Posterior vena cava (tissue), 2 donors: ENCODE data around the gene HAUS1. TPM values are rescaled to one million over a fixed set of nuclear protein-coding genes. Genes with fewer than 3 reads are reported as not detected.
A peak's percentile ranks its signal among the peaks of the same experiment; 100 is the strongest.

Experiments
- DNase-seq: peaks from one replicate; pipeline ENCODE4 v3.0.0-alpha.2; 2020; ENCODE audit warnings: low spot score
- intact Hi-C, 2 donors: fragments of 100-400 bp; cut with DNase I; formaldehyde crosslinking; loops; one replicate each; pipeline versions ENCODE4 v1.14.1 to v1.14.2; 2022 to 2023
- long read RNA-seq, 2 donors: library from polyadenylated mRNA; unstranded; transcript quantifications; one replicate each; pipeline ENCODE4 v2.0.0, GENCODE V29; 2020 to 2021
- total RNA-seq, 2 donors: library from RNA; stranded (reverse); fragmentation: NEBNext Ultra II Directional; extraction: Animal tissue kit (Norgen Biotek cat#: 25700); gene quantifications; one replicate each; pipeline ENCODE4 v1.2.1, GENCODE V29; 2021
- donor health status: DM: yes; HTN: yes; CAD: no.
- donor health status: DM: yes; HTN: yes; CAD: no.

The HAUS1 gene
- total RNA-seq: 10 to 100 TPM; 19.7 to 23.6 TPM
- long read RNA-seq, donor 1, transcript HAUS1-201 (9 exons, 1,125 nt): major isoform, 5 of 10 reads
- long read RNA-seq, donor 1, partial matches to known transcripts: 2 of 10 reads
- long read RNA-seq, donor 1, other reads (novel, unspliced or antisense): 3 of 10 reads
- long read RNA-seq, donor 2, transcript HAUS1-201 (9 exons, 1,125 nt): major isoform, 18 of 24 reads
- long read RNA-seq, donor 2, partial matches to known transcripts: 1 of 24 reads
- long read RNA-seq, donor 2, other reads (novel, unspliced or antisense): 3 of 24 reads

- intact Hi-C loops: no loop called here
- peak; percentile 96 for DNase-seq
Observed at GRCh38 chr18:46104128-46104911, at the start of gene HAUS1. TSS of gene HAUS1 (plus strand) at chr18:46104385. CDS start at chr18:46104412, 27 bp downstream.

GRCh38 chr18:46054956-46055837, 49.0 kb upstream of the HAUS1 start:
- no peak for DNase-seq
- intact Hi-C loops: no loop called here

- intact Hi-C loops: no loop called here
- DNase-seq: no peak
Observed at GRCh38 chr18:46055838-46056230, 48.4 kb upstream of the HAUS1 start.

DNA sequence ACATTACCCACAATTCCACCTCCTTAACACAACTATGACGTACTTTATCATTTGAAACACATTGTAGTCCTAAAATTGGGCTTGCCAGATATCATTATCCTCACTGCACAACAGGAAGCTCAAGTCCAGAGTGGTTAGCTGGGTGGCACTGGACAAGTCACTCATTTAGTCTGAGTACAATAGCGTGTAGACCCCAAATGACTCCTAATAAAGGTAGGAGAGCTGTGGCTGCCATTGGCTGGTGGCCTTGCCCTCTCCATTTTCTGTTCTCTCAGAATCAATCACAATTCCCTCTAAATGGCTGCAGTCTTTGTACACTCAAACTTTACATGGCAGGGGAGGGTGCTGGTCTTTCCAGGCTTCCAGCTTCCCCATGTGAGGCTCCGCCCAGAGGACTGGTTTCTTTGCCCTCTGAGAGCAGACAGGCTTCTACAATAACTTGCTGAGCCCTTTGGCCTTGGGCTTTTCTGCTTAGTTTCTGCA, 43.8 kb upstream of the HAUS1 start:
- intact Hi-C loops: loop anchor here in 1 of 2 donors (10.0 kb wide), 1 partner anchor 66 kb away; no protein-coding TSS in a partner anchor
- DNase-seq: no peak

- intact Hi-C loops: loop anchor here in 1 of 2 donors (10.0 kb wide), 1 partner anchor 67 kb away; no protein-coding TSS in a partner anchor
- DNase-seq: no peak
Observed at GRCh38 chr18:46061387-46061786, 42.8 kb upstream of the HAUS1 start.

DNA sequence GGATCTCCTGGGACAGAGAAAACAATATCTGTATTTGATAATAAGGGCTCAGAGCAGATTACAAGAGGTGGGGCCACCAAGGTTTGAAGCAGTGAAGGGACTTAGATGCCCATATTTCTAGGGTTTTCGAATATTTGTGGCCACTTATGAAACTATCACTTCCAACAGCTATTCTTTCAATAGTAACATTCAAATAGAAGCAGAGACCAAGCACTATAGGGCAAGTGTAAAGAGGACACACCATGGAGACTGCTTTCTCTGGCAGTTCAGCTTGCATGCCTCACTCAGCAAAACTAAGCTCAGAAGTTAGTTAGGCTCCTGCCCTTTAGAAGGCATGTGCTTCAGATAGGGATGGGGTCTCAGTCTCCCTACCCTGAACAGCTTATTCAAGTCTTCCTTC, 42.4 kb upstream of the HAUS1 start:
- intact Hi-C loops: loop anchor here in 1 of 2 donors (10.0 kb wide), 1 partner anchor 67 kb away; no protein-coding TSS in a partner anchor

DNA sequence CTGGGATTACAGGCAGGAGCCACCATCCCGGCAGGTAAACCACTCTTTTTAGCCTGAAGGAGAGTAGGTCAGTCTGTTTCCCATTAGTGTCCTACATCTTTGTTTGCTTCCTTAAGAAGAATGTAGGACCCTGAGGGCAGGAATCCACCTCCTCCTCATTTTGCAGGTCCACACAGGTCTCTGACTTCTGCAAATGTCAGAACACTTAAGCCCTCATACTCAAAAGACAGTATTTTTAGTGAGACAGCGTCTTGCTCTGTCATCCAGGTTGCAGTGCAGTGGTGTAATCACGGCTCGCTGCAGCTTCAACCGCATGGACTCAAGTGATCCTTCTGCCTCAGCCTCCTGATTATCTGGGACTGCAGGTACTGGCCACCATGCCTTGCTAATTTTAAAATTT, 41.4 kb upstream of the HAUS1 start:
- no peak for DNase-seq
- intact Hi-C loops: loop anchor here in 1 of 2 donors (10.0 kb wide), 1 partner anchor 68 kb away; no protein-coding TSS in a partner anchor

More for the DNA sequence above, 42.4 kb upstream of the HAUS1 start:
- no peak for DNase-seq

DNA sequence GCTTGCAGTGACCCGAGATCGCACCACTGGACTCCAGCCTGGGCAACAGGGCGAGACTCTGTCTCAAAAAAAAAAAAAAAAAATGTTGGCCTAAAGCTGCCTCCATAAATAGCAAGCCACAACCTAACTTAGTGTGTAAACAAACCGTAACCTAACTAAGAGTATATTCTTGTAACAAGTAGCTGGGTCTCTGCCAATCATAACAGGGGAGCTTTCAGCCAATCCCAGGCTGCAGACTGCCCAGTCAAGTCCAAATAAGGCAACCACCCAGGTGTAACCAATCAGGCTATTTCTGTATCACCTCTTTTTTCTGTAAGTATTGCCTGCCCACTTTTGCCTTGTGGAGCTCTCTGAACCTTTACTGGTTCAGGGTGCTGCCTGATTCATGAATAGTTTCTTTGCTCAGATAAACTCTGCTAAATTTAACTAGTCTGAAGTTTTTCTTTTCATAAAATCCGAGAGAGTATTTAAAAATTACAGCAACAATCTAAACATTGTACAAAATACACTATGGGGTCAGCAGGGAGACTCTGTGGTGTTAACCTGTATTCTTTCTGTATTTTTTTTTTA, 36.7 kb upstream of the HAUS1 start:
- intact Hi-C loops: loop anchor here in 1 of 2 donors (10.0 kb wide), 1 partner anchor 73 kb away; no protein-coding TSS in a partner anchor
- DNase-seq: no peak

DNA sequence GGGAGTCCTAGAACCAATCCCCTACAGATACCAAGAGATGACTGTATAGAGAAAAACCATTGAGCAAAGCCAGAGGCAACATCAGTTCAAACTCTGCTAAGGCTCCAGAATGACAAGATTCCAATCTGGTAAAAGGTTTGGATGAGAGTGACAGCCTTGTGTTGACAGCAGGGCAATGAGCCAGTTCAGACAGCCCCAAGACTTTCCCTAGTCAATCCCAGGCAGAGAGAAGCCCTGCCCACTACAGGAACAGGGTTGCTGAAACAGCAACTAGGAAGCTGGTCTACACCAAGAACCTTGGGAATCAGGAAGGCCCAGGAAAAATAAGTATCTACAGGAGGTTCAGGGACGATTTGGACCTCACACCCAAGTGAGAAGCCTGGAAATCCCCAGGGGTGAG, 35.4 kb upstream of the HAUS1 start:
- intact Hi-C loops: loop anchor here in 1 of 2 donors (10.0 kb wide), 1 partner anchor 74 kb away; no protein-coding TSS in a partner anchor
- DNase-seq: no peak

DNA sequence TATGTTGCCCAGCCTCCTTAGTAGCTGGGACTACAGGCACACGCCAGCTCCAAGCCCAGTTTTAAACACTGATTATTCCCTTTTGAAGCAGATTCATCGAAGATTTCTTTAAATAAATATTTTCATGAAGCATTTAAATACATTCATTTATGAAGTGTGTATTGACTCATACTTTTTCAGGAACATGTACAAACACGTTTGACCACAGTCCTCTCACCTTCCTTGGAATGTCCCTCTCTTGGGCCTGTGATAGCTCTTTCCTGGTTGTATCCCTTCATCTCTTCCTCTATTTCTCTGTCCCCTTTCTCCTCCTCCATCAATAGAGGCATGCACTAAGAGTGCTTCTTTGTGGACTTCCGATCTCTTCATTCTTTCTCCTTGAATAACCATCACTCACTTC, 34.7 kb upstream of the HAUS1 start:
- intact Hi-C loops: loop anchor here in 1 of 2 donors (10.0 kb wide), 1 partner anchor 75 kb away; no protein-coding TSS in a partner anchor
- no peak for DNase-seq

DNA sequence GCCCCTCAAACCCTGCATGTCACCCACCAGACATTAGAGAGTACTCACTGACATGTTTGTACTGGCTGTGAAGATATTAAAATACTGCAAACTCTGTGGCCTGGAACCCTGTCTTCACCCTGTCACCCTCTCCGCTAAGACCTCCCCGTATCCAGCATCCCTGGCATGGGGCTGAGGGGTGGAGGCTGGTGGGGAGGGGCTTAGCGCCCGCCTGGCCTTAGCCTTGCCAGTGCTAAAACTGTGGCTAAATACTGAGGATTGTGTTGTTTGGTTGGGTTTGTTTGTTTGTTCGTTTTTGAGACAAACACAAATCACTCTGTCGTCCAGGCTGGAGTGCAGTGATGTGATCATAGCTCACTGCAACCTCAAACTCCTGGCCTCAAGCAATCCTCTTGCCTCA, 34.0 kb upstream of the HAUS1 start:
- intact Hi-C loops: loop anchor here in 1 of 2 donors (5.0 kb wide), 1 partner anchor 103 kb away; the partner anchor contains the start of gene EPG5
- no peak for DNase-seq

GRCh38 chr18:46070815-46071652, 33.2 kb upstream of the HAUS1 start:
- intact Hi-C loops: loop anchor here in 1 of 2 donors (5.0 kb wide), 1 partner anchor 104 kb away; the partner anchor contains the start of gene EPG5
- no peak for DNase-seq

- intact Hi-C loops: loop anchor here in 1 of 2 donors (5.0 kb wide), 1 partner anchor 105 kb away; the partner anchor contains the start of gene EPG5
- peak; percentile 94 for DNase-seq
Observed at GRCh38 chr18:46071653-46072375, 32.4 kb upstream of the HAUS1 start, which contains the start of gene PSTPIP2. TSS of gene PSTPIP2 (minus strand) at chr18:46072260. CDS start at chr18:46072188, 72 bp downstream.

- no peak for DNase-seq
- intact Hi-C loops: loop anchor here in 1 of 2 donors (5.0 kb wide), 1 partner anchor 105 kb away; the partner anchor contains the start of gene EPG5
Observed at GRCh38 chr18:46072376-46072867, 31.8 kb upstream of the HAUS1 start.

GRCh38 chr18:46072959-46073358, 31.2 kb upstream of the HAUS1 start:
- DNase-seq: no peak
- intact Hi-C loops: loop anchor here in 1 of 2 donors (5.0 kb wide), 1 partner anchor 106 kb away; the partner anchor contains the start of gene EPG5
